Lower lobe of right lung (tissue), 2 donors: ENCODE measurements around the gene LCK. TPM values are rescaled to one million over a fixed set of nuclear protein-coding genes. Genes with fewer than 3 reads are reported as not detected.

Experiments used
- ATAC-seq, 2 donors: fragments of 200-7000 bp; cut with Tn5 transposase; one replicate each; pipeline ENCODE4 v1.9.1; 2020 to 2022; ENCODE audit warnings: mild to moderate bottlenecking in 2 of 2, moderate library complexity in 2 of 2
- DNase-seq: peaks from one replicate; pipeline ENCODE4 v3.0.0-alpha.2; 2020
- H3K27ac ChIP-seq: fragments of 200-600 bp; one replicate; pipeline ENCODE4 v1.8.0; 2022
- H3K27me3 ChIP-seq: fragments of 200-600 bp; one replicate; pipeline ENCODE4 v1.8.0; 2022; ENCODE audit warnings: low read depth
- H3K36me3 ChIP-seq: fragments of 200-600 bp; one replicate; pipeline ENCODE4 v1.8.0; 2022; ENCODE audit warnings: mild to moderate bottlenecking
- H3K4me1 ChIP-seq: fragments of 200-600 bp; one replicate; pipeline ENCODE4 v1.8.0; 2022
- H3K4me3 ChIP-seq: fragments of 200-600 bp; one replicate; pipeline ENCODE4 v1.8.0; 2022; ENCODE audit warnings: mild to moderate bottlenecking
- H3K9me3 ChIP-seq: fragments of 200-600 bp; one replicate; pipeline ENCODE4 v1.8.0; 2022
- CTCF ChIP-seq: fragments of 200-600 bp; IDR thresholded peaks from one replicate; pipeline ENCODE4 v1.8.0; 2022; ENCODE audit warnings: antibody characterized with exemption, mild to moderate bottlenecking
- intact Hi-C: fragments of 100-400 bp; cut with DNase I; formaldehyde crosslinking; loops from one replicate; pipeline ENCODE4 v1.11.0; 2022
- total RNA-seq: library from RNA; stranded (reverse); fragmentation: NEBNext Ultra II Directional; extraction: Animal tissue kit (Norgen Biotek cat#: 25700); gene quantifications from one replicate; pipeline ENCODE4 v1.2.1, GENCODE V29; 2021
- donor health status: DM: no; HTN: yes; CAD: no; lungs with severe emphysema.

The LCK gene
- total RNA-seq, 1 donor from 2014 or later = 7.5 TPM

- TF ChIP-seq CTCF = no peak
- H3K27me3 ChIP-seq = no peaks in the 10 kb centered on the region
- peaks cover 88% of the 10 kb centered on the region for H3K36me3 ChIP-seq
- H3K9me3 ChIP-seq = no peaks in the 10 kb centered on the region
- DNase-seq (no peak), ATAC-seq (no peak)
- intact Hi-C loops = no loop called here
- H3K4me1 ChIP-seq = peaks cover 5% of the 10 kb centered on the region
- H3K27ac ChIP-seq = no peak overlapping the region
- H3K4me3 ChIP-seq = no peak overlapping the region
Measured at GRCh38 chr1:32327204-32327603, 76.1 kb downstream of the LCK start.

- peaks cover 81% of the 10 kb centered on the region for H3K36me3 ChIP-seq
- intact Hi-C loops = no loop called here
- peaks cover 21% of the 10 kb centered on the region for H3K4me1 ChIP-seq
- ATAC-seq (no peak), DNase-seq (no peak)
- H3K27ac ChIP-seq = no peak overlapping the region
- no peaks in the 10 kb centered on the region for H3K27me3 ChIP-seq
- no peak for TF ChIP-seq CTCF
- H3K4me3 ChIP-seq = no peak overlapping the region
- no peaks in the 10 kb centered on the region for H3K9me3 ChIP-seq
Measured at GRCh38 chr1:32329931-32330466, 78.9 kb downstream of the LCK start.

GRCh38 chr1:32330558-32331151, 79.6 kb downstream of the LCK start:
- Histone ChIP-seq H3K27me3 (no peaks in the 10 kb centered on the region), H3K9me3 (no peaks in the 10 kb centered on the region), H3K4me1 (peaks cover 24% of the 10 kb centered on the region), H3K27ac (no peak overlapping the region), H3K36me3 (peaks cover 74% of the 10 kb centered on the region), H3K4me3 (no peak overlapping the region)
- DNase-seq = no peak
- intact Hi-C loops = no loop called here
- ATAC-seq = no peak
- no peak for TF ChIP-seq CTCF

- TF ChIP-seq CTCF = no peak
- Histone ChIP-seq H3K4me1 (peaks cover 28% of the 10 kb centered on the region), H3K4me3 (no peak overlapping the region), H3K9me3 (no peaks in the 10 kb centered on the region), H3K27ac (no peak overlapping the region), H3K36me3 (peaks cover 65% of the 10 kb centered on the region), H3K27me3 (no peaks in the 10 kb centered on the region)
- ATAC-seq (no peak), DNase-seq (no peak)
- intact Hi-C loops = no loop called here
Measured at GRCh38 chr1:32331549-32331948, 80.5 kb downstream of the LCK start.

DNA sequence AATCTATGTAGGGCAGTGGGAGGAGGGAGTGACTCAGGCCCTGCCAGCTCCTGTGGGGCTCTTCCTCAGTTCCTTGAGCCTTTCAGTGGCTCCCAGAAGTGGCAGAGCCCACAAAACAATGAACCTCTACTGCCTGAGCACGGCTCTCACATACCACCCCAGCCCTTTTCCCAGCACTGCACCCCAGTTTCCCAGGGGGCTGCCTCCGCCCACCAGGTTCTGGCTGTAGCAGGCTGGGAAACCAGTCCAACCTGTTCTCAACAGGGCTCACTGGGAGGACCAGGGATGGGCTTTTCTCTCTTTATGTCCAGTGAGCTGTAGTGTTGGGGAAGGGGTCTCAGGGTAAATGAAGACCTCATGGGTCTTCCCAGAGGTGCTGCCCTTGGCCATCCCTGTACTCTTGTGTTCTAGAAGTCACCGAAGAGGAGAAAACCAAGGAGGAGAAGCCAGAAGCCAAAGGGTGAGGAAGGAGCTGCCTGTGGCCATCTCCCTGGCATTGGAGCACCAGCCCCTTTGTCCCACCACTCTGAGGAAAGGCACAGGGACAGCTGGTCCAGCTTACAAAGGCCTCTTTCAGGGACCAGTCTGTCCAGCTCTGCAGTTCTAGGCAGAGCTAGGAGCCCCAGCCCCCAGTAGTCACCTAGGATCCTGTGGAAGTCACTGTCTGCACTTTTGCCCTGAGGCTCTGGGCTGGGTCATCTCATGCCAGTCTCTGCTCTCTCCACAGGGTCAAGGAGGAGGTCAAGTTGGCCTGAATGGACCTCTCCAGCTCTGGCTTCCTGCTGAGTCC, 81.4 kb downstream of the LCK start:
- peaks cover 56% of the 10 kb centered on the region for H3K36me3 ChIP-seq
- peaks cover 38% of the 10 kb centered on the region for H3K4me1 ChIP-seq
- no peak overlapping the region for H3K27ac ChIP-seq
- no peaks in the 10 kb centered on the region for H3K27me3 ChIP-seq
- no peak for TF ChIP-seq CTCF
- no peaks in the 10 kb centered on the region for H3K9me3 ChIP-seq
- no peak overlapping the region for H3K4me3 ChIP-seq
- DNase-seq = no peak
- intact Hi-C loops = no loop called here
- no peak for ATAC-seq
